NCI-H1048 (cell line): Measurements from ENCODE around the gene TRAF5.

Experiments used
- DNase-seq: peaks from one replicate; lab custom pipeline; 2025; lab: John Stamatoyannopoulos, UW

The TRAF5 gene

DNA sequence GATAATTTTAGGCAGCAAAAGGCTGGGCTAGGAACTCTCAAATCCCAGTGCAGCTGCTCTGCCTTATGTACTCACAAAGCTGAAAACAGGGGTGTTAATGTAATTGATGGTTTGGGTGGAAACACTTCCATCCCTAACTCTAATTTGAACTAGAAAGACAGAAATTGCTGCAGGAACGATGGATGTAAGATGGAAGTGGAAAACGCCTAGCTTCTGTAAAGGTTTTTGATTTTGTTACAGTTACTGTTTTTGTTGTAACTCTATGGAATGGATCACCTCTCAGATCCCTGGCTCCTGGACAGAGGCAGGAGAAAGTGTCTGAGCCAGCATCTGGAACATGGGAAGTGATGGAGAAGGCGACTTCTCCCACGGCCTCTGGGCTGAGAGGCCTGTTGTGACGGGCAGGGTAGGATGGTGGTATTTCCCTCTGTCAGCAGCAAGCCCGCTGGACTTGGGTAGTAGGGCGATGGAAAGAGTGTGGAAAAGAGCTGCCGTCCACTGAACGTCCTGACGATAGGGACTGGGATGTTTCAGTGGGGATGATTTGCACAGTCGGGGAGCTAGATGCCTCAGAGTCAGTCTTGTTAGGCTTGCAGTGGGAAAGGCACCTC is 1.6 kb downstream of the TRAF5 start:
- DNase-seq = no peak

DNA sequence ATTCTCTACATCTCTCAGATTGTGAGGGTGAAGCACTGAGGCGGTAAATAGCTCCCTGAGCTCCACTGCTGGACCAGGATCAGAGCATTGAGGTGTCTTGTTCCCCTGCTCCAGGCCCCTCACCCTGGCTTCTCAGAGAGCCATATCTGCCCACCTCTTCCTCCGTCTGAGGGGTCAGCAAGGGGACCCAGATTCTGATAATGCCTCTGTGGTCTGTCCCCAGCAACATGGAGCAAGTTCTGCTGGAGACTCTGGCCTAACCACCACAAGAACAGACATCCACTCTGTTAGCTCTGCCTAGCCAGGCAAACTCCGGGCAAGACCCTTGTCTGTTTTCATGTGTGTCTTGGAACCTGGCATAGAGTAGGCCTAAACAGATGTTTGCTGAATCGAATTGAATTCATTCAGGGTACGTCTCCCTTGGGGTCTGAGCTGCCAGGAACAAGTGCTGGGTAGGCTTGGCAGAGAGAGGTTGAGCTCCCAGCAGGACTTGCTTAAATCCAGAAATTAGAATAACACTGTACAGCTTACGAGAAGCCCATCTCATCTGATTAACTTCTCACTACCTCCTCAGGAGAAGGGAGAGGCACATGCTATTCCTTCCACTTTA is 2.3 kb downstream of the TRAF5 start:
- DNase-seq = no peak

DNA sequence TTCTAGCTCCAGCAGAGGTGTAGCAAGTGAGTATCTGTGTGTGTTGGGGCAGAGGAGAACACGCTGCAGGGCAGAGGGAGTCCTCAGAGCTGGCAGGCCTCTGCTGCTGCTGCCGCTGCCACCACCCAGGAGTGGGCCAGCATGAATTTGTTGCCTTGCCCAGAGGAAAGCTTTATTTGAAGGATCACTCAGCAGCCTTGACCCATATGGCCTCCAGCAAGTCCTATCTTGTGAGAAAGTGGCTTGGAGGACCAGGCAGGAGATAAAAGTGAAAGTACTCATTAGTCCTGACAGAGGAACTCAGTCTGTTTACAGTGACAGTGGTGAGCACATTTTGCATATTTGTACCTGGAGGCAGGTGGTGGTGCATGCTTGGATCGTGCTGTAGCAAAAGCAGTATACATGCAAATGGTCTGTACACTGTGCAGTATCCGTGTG is 3.1 kb downstream of the TRAF5 start:
- DNase-seq = peak; percentile 68

- no peak for DNase-seq
Observed at GRCh38 chr1:211330282-211330936, 3.8 kb downstream of the TRAF5 start.

DNA sequence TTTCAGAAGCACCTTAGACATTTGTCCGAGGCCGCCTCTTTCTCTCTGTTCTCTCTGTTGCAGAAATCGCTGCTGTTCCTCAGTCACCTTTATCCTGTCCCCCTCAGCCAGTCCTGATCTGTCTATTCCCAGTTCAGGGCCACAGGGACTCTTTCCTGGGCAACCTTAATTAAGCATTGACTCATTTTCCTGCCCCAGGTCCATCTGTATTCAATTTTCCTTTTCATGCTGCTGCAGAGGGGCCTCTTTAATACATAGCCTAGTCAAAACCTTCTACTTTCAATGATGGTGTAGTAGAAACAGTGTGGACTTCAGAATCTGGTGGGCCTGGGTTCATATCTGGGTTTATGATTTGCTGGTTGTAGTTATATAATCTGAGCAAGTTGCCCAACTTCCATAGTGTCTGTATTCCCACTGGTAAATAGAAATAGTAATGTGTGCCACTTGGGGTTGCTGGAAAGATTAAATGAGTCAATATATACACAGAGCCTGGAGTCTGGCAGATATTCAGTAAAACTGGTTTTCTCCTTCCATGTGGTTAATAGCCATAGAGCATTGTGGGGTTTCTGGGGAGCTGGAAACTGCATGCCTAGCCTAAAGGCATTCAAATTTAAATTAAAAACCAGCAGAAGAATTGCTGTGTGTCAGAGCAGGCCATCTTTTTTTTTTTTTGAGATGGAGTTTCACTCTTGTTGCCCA is 4.5 kb downstream of the TRAF5 start:
- peak; percentile 57 for DNase-seq

GRCh38 chr1:211332036-211332616 is 5.5 kb downstream of the TRAF5 start:
- no peak for DNase-seq

DNA sequence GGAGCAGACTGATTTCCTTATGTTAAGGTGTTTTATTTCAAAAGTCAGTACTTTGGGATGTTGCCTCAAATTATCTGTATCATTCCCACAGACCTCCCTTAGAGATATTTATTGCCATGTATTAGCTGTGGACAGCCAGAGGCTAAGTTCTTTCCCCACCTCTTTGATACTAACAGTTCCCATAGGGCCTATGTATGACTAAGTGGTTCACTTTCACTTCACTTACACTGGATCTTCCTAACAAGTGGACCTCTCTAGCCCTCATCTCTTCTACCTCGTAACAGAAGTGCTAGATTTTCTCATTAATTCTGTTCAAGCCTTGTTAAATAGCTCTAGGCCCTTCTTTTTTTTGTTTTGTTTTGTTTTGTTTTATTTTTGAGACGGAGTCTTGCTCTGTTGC is 6.2 kb downstream of the TRAF5 start:
- DNase-seq = no peak

- DNase-seq = no peak
Observed at GRCh38 chr1:211333906-211334305, 7.3 kb downstream of the TRAF5 start.

DNA sequence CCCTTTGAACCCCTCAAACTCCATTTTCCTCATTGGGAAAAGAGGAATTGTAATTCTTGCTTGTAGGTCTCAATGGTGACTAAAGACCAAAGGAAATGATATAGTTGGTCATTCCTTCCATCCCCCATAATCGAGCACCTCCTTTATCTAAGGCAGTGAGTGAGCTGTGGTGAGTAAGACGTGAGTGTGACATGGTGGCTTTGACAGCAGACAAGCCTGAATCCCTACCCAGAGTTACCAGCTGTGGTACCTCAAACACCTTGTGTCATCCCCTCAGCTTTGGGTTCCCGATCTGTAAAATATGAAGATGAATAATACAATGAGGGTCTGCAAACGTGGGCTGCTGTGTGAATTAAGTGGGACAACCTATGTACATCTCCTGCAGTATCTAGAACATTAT is 8.4 kb downstream of the TRAF5 start:
- no peak for DNase-seq

- DNase-seq = no peak
Observed at GRCh38 chr1:211335522-211336157, 9.0 kb downstream of the TRAF5 start.

DNA sequence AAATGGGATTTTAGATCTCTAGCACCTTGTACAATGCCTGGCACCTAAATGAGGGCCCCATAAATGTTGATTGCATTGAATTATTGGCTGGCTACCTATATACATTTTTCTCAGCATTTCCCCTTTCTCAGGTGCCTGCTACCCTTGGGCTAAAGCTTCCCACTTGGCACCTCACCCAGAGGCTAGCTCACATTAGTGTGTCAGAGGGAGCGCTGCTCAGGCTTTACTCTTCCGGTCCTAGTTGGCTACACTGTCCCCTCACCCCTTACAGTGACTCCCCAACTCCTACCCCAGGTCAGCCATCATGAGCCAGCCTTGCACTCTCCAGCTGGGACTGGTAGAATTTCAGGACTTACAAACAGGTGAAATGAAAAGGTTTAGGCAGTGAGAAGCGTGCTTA is 9.5 kb downstream of the TRAF5 start:
- no peak for DNase-seq

DNA sequence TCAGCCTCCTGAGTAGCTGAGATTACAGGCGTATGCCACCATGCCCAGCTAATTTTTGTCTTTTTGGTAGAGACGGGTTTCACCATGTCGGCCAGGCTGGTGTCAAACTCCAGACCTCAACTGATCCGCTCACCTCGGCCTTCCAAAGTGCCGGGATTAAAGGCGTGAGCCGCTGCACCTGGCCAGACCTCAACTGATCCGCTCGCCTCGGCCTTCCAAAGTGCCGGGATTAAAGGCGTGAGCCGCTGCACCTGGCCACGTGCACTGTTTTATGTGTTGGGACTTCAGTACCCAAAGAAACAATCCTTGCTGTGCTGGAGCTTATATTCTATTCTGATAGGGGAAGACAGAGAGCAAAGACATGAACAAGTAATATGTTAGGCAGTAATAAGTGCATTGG is 10.1 kb downstream of the TRAF5 start:
- no peak for DNase-seq

DNA sequence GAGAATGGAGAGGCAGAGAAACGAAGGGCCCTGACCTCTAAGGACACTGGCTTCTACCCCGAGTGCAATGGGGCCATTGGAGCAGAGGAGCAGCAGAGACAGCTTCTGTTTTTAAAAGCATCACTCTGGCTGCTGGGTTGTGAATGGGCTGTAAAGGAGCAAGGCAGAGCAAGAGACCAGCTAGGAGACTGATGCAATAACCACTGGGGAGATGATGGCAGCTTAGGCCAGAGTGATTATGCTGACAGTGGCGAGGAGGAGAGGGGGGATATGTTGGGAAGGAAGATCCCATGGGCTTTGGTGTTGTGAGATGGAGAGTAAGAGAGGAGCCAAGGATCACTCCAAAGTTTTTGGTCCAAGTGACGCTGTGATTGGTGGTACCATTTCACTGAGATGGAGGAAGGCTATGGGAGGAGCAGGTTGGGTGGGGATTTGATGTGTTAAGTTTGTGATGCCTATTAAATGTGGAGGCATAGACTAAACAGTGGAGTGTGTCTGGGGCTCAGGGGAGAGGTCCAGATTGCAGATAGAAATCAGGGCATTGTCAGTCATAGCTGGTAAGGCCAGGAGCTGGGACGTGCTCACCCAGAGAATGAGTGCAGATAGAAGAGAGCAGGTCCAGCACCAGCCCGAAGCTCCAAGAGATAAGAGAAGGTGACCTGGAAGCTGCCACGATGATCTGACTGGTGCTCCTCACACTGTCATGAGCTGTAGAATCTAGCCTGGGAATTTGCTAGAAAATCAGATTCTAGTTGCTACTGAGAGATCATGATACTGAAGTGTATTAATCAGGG is 11.0 kb downstream of the TRAF5 start:
- no peak for DNase-seq

- no peak for DNase-seq
Observed at GRCh38 chr1:211338224-211338620, 11.6 kb downstream of the TRAF5 start.

DNA sequence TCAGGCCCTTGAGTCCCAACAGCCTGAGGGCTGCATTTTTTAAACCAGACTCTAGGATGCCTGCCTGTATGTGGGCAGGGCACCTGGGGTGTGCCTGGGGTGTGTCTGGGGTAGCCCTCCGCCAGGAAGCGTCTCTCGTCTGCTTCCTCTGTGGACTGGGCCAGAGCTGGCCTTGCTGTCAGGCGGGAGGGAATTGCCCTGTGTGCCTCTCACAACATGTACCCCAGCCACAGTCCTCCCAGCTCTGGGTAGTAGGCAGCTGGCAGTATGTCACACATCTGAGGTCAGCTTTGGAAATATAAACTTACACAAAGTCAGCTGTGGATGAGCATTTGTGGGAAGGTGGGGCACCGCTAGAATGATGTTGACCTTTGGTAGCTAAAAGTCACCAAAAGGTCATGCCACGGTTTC is 13.0 kb downstream of the TRAF5 start:
- no peak for DNase-seq

DNA sequence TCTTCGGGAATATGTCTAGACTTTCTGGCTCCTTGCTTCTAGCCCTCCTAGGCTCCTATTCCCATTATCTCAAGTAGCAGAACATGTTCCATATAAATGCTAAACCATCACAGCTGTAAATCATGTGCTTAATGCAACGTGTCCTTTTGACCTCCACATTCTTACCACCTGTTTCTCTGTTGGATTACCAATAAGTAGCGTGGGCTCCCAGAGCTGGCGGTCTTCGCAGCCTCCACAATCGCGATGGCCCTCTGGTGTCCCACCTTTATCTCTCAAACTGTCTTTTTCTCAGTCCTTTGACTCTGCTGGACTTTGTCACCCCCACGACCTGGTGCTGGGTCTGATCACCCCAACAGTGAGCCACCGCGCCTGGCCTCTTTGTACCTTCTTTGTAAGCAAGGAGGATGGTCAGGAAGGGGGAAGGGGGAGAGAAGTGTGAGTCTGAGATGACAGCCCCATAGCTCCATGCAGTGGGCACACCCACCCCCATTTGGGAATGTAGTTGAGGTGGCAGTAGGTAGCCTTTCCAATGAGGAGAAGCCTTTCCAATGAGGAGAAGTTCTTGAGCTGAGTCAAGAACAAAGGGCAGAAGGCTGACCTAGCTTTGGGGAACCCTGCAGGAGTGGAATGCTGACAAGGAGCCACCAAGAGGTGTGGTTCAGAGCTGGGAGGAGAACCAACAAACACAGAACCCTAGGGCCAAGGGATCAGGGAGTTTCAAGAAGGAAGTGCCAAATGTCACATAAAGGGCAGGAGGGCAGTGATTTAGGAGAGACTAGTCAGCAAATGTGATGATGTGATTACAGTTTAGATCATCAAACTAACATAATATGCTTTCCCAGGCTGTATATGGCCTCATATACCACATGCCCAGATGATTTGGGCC is 14.2 kb downstream of the TRAF5 start:
- no peak for DNase-seq

- DNase-seq = no peak
Observed at GRCh38 chr1:211341999-211342398, 15.4 kb downstream of the TRAF5 start.

DNA sequence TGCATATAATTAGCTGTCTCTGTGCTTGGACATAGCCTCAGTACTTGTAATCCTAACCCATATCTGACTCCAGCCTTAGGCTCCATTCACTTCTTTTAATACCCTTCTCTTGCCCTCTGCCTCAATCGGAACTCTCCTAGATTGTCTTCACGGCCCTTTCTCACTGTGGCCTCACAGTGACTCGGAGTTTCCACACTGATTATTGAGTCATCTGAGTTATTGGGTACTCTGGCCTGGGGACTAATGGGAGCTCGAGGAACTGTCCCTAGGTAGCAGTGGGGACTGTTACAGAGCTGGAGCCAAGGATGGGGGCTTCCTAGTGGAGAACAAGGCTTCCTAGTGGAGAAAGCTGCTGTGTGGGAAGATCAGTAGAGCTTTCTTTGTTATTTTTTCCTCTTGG is 17.0 kb downstream of the TRAF5 start:
- no peak for DNase-seq

DNA sequence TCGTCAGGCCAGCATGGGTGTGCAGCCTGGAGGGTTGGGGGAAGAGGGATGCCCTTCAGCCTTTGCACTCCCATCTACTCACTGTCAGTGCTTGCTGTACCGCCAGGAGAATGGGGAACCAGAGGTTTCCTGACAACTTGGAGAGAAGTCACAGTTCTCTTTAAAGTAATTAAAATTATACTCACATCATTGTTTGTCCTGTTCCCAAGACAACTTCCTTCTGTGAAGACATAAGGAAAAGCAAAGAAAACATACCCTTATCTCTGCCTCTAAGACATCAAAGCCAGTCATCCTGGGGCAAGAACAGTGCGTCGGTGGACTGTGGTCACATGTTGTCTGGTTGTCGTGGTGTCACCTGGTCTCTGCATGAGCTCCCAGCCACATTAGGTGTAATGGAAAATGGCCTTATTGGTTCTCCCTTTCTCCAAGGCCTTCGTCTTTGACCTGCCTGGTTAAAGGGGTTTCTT is 17.6 kb downstream of the TRAF5 start:
- DNase-seq = no peak

GRCh38 chr1:211345719-211346118 is 19.1 kb downstream of the TRAF5 start:
- DNase-seq = no peak
